GM10248 (cell line): ENCODE data around the gene MYBBP1A.
A peak's percentile ranks its signal among the peaks of the same experiment; 100 is the strongest.
"Not testable (repeated sequence)": the region's sequence is repeated elsewhere in the genome, so short reads cannot be mapped to it uniquely, and the experiment has no call there.

Source experiments
- CTCF ChIA-PET: fragments of 300-600 bp; sonication (Branson Sonifier 250); formaldehyde crosslinking; extraction: SDS; loops from one replicate; lab custom pipeline; 2021; ENCODE audit warnings: antibody characterized with exemption; lab: Yijun Ruan, JAX
- POLR2A ChIA-PET: fragments of 350-650 bp; sonication (Branson Sonifier 250); formaldehyde crosslinking; extraction: SDS; loops from one replicate; lab custom pipeline; 2020; ENCODE audit warnings: antibody characterized with exemption; lab: Yijun Ruan, JAX
- DNase-seq: peaks from one replicate; pipeline ENCODE4 v3.0.0; 2012; ENCODE audit errors: extremely low spot score
- CTCF ChIP-seq: IDR thresholded peaks from 2 replicates; pipeline ENCODE4 v1.5.1; 2012; ENCODE audit warnings: mild to moderate bottlenecking, low read depth; ENCODE audit errors: extremely low read depth, missing control alignments, control extremely low read depth

The MYBBP1A gene

GRCh38 chr17:4554997-4555799 is at the start of gene MYBBP1A:
Gene MYBBP1A (minus strand): TSS chr17:4555384. CDS start chr17:4555324, 60 bp downstream.
- no peak for TF ChIP-seq CTCF
- ChIA-PET CTCF (interaction anchor here (1.0 to 4.7 kb wide), 3 partner anchors 11 to 348 kb away, joined by 3 to 61 read pairs (median 3); no protein-coding TSS in a partner anchor), POLR2A (interaction anchor here (0.6 kb wide), 1 partner anchor 17 kb away, joined by 5 read pairs; no protein-coding TSS in a partner anchor)

GRCh38 chr17:4604736-4605135 is 49.6 kb upstream of the MYBBP1A start:
- POLR2A ChIA-PET, DNase-seq, CTCF ChIA-PET: not testable (repeated sequence)

More at GRCh38 chr17:4554997-4555799, at the start of gene MYBBP1A:
- DNase-seq, result peak; percentile 100

- POLR2A ChIA-PET, result no interaction called here
- no peak for TF ChIP-seq CTCF
- CTCF ChIA-PET, result no interaction called here
- no peak for DNase-seq
Observed at GRCh38 chr17:4604111-4604644, 49.0 kb upstream of the MYBBP1A start.

GRCh38 chr17:4602041-4602440 is 46.9 kb upstream of the MYBBP1A start:
- no peak for TF ChIP-seq CTCF
- ChIA-PET CTCF (interaction anchor here (1.1 kb wide), 1 partner anchor 35 kb away, joined by 3 read pairs; no protein-coding TSS in a partner anchor), POLR2A (no interaction called here)
- DNase-seq, result no peak

GRCh38 chr17:4601326-4601725 is 46.1 kb upstream of the MYBBP1A start:
- POLR2A ChIA-PET, result no interaction called here
- CTCF ChIA-PET, result interaction anchor here (0.9 kb wide), 1 partner anchor 8 kb away, joined by 4 read pairs; no protein-coding TSS in a partner anchor
- no peak for TF ChIP-seq CTCF
- no peak for DNase-seq

GRCh38 chr17:4600563-4600962 is 45.4 kb upstream of the MYBBP1A start:
- no peak for DNase-seq
- ChIA-PET CTCF (interaction anchor here (0.9 kb wide), 1 partner anchor 9 kb away, joined by 4 read pairs; no protein-coding TSS in a partner anchor), POLR2A (no interaction called here)
- no peak for TF ChIP-seq CTCF
